ENCODE results near the gene SPRY1. TPM values are rescaled to one million over a fixed set of nuclear protein-coding genes. Genes with fewer than 3 reads are reported as not detected.

Gene SPRY1
- total RNA-seq, 1 experiment from 2014 or later, result not detected

DNA sequence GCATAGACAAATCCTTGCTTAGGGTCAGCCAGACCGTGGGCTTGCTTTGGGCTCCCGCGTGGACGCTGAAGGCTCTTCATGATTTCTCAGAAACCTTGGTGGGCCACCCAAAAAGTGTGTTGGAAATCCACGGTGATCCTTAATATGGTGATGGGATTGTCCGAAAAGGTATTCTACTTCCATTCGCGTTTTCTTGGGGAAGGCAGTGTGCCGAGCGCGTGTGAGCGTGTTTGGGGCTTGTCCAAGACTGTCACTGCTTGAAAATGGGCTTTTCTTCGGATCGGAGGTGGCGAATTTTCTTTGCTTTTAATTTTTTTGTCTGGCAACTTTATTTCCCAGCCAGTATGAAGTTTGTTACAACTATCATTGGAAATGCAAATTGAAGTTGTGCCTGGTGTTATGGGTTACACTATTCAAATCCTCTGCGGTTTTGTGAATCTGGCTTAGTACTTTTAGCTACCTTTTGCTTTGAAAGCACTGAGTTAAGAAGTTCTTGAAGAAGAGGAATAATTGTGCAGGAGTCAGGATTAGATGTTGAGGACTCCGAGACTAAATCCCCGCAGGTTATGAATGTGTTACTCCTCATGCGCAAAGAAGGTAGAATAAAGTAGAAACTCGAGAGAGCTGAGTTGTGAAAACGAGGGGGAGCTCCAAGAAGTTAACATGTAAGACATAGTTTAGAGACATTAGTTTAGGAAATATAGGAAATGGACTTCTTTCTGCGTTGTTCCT, 3.2 kb downstream of the SPRY1 start:
- Histone ChIP-seq H3K4me3 (ENCODE audit: low read length) (no peak overlapping the region), H2AFZ (ENCODE audit: low read length) (no peak overlapping the region), H3K36me3 (ENCODE audit: insufficient read depth, low read length) (no peaks in the 10 kb centered on the region), H3K4me2 (ENCODE audit: low read depth, low read length, poor library complexity, severe bottlenecking) (no peak overlapping the region), H3K9me3 (ENCODE audit: low read length) (no peaks in the 10 kb centered on the region), H3K4me1 (ENCODE audit: low read length) (peaks cover 3% of the 10 kb centered on the region; the same call in 1 of the 2 replicates), H3K9me2 (replicated peaks; ENCODE audit: insufficient read depth, low read length) (no peaks in the 10 kb centered on the region), H3K27ac (ENCODE audit: low read length) (no peak overlapping the region), H3K9ac (ENCODE audit: low read length) (no peak overlapping the region), H3K27me3 (ENCODE audit: low read length) (no peaks in the 10 kb centered on the region), H4K20me1 (ENCODE audit: insufficient read depth, low read depth, low read length) (no peaks in the 10 kb centered on the region), H3K79me2 (ENCODE audit: low read length) (no peaks in the 10 kb centered on the region)
- DNase-seq, result no peak

DNA sequence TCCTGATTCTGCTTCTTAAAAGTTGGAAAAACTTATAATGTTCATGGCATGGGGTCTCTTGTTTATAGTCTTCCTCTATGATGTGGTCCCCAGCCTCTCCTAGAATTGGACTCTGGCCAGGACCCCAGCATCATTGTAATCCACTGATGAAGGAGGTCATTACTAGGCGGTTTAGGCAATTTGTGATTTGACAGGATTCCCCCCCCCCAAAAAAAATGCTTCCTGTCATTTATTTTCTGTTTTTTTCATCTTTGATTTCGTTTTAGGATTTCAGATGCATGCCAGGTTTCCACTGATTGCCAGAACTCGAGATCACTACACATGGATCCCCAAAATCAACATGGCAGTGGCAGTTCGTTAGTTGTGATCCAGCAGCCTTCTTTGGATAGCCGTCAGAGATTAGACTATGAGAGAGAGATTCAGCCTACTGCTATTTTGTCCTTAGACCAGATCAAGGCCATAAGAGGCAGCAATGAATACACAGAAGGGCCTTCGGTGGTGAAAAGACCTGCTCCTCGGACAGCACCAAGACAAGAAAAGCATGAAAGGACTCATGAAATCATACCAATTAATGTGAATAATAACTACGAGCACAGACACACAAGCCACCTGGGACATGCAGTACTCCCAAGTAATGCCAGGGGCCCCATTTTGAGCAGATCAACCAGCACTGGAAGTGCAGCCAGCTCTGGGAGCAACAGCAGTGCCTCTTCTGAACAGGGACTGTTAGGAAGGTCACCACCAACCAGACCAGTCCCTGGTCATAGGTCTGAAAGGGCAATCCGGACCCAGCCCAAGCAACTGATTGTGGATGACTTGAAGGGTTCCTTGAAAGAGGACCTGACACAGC, 4.9 kb downstream of the SPRY1 start:
- Histone ChIP-seq H3K9me3 (ENCODE audit: low read length) (no peaks in the 10 kb centered on the region), H2AFZ (ENCODE audit: low read length) (no peak overlapping the region), H3K27ac (ENCODE audit: low read length) (no peak overlapping the region), H3K4me2 (ENCODE audit: low read depth, low read length, poor library complexity, severe bottlenecking) (no peak overlapping the region), H3K4me3 (ENCODE audit: low read length) (no peak overlapping the region), H3K36me3 (ENCODE audit: insufficient read depth, low read length) (no peaks in the 10 kb centered on the region), H3K9ac (ENCODE audit: low read length) (no peak overlapping the region), H3K4me1 (ENCODE audit: low read length) (peaks cover 3% of the 10 kb centered on the region; the same call in 1 of the 2 replicates), H3K79me2 (ENCODE audit: low read length) (no peaks in the 10 kb centered on the region), H3K9me2 (replicated peaks; ENCODE audit: insufficient read depth, low read length) (no peaks in the 10 kb centered on the region), H4K20me1 (ENCODE audit: insufficient read depth, low read depth, low read length) (no peaks in the 10 kb centered on the region), H3K27me3 (ENCODE audit: low read length) (no peaks in the 10 kb centered on the region)
- no peak for DNase-seq

DNA sequence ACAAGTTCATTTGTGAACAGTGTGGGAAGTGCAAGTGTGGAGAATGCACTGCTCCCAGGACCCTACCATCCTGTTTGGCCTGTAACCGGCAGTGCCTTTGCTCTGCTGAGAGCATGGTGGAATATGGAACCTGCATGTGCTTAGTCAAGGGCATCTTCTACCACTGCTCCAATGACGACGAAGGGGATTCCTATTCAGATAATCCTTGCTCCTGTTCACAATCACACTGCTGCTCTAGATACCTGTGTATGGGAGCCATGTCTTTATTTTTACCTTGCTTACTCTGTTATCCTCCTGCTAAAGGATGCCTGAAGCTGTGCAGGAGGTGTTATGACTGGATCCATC, 5.5 kb downstream of the SPRY1 start:
- Histone ChIP-seq H2AFZ (ENCODE audit: low read length) (no peak overlapping the region), H3K36me3 (ENCODE audit: insufficient read depth, low read length) (no peaks in the 10 kb centered on the region), H3K9me3 (ENCODE audit: low read length) (no peaks in the 10 kb centered on the region), H3K4me1 (ENCODE audit: low read length) (peaks cover 3% of the 10 kb centered on the region; the same call in 1 of the 2 replicates), H3K9ac (ENCODE audit: low read length) (no peak overlapping the region), H3K4me2 (ENCODE audit: low read depth, low read length, poor library complexity, severe bottlenecking) (no peak overlapping the region), H3K27me3 (ENCODE audit: low read length) (no peaks in the 10 kb centered on the region), H3K9me2 (replicated peaks; ENCODE audit: insufficient read depth, low read length) (no peaks in the 10 kb centered on the region), H3K27ac (ENCODE audit: low read length) (no peak overlapping the region), H3K79me2 (ENCODE audit: low read length) (no peaks in the 10 kb centered on the region), H3K4me3 (ENCODE audit: low read length) (no peak overlapping the region), H4K20me1 (ENCODE audit: insufficient read depth, low read depth, low read length) (no peaks in the 10 kb centered on the region)
- DNase-seq, result no peak

DNA sequence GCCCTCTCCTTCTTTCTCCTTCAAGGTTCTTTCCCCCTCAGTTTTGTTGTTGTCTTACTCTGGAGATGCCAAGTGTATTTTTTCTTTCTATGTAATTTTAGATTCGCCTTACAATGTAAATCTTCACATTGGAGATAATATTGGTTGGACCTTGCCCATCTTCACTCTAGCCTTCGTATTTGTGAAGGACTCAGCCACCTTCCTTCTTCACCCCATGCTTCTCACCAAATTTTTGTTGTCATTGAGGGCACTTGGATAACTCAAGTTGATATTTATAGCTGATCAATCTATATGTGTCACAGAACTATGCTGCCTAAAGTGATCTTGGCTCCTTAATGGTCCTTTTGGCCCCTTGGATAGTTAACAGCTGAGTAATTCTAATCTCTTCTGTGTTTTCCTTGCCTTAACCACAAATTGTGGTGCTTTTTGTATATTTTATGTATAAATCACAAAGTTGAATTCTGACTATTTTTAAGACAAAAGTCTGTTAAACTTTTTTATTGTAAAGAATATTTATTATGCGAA, 6.5 kb downstream of the SPRY1 start:
- Histone ChIP-seq H3K9me3 (ENCODE audit: low read length) (no peaks in the 10 kb centered on the region), H3K4me3 (ENCODE audit: low read length) (no peak overlapping the region), H3K36me3 (ENCODE audit: insufficient read depth, low read length) (no peaks in the 10 kb centered on the region), H3K79me2 (ENCODE audit: low read length) (no peaks in the 10 kb centered on the region), H3K27me3 (ENCODE audit: low read length) (no peaks in the 10 kb centered on the region), H4K20me1 (ENCODE audit: insufficient read depth, low read depth, low read length) (no peaks in the 10 kb centered on the region), H3K4me1 (ENCODE audit: low read length) (peaks cover 3% of the 10 kb centered on the region; the same call in 1 of the 2 replicates), H3K9me2 (replicated peaks; ENCODE audit: insufficient read depth, low read length) (no peaks in the 10 kb centered on the region), H2AFZ (ENCODE audit: low read length) (no peak overlapping the region), H3K27ac (ENCODE audit: low read length) (no peak overlapping the region), H3K9ac (ENCODE audit: low read length) (no peak overlapping the region), H3K4me2 (ENCODE audit: low read depth, low read length, poor library complexity, severe bottlenecking) (no peak overlapping the region)
- no peak for DNase-seq

DNA sequence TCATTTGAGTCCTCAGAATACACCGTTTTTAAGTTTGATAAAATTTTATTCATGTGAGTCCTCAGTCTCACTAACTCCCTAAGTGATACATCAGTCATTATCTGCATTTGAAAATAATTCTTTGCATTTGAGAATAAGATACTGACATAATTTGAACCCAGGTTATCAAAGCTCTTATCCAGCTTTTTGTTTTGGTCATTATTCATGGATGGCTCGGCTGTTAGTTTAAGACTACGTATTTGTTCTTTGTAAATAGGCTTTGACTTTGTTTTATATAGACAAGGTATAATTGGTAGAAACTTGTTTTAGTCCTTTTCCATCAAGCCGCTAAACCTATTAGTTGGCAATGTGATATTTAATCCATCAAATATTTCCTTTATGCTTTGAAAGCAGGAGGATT, 7.9 kb downstream of the SPRY1 start:
- no peak overlapping the region for H3K27ac ChIP-seq (ENCODE audit: low read length)
- H3K27me3 ChIP-seq (ENCODE audit: low read length), result no peaks in the 10 kb centered on the region
- H4K20me1 ChIP-seq (ENCODE audit: insufficient read depth, low read depth, low read length), result no peaks in the 10 kb centered on the region
- H3K9ac ChIP-seq (ENCODE audit: low read length), result no peak overlapping the region
- no peaks in the 10 kb centered on the region for H3K9me3 ChIP-seq (ENCODE audit: low read length)
- H3K79me2 ChIP-seq (ENCODE audit: low read length), result no peaks in the 10 kb centered on the region
- no peaks in the 10 kb centered on the region for H3K4me1 ChIP-seq (ENCODE audit: low read length)
- DNase-seq, result no peak
- H3K36me3 ChIP-seq (ENCODE audit: insufficient read depth, low read length), result no peaks in the 10 kb centered on the region
- H2AFZ ChIP-seq (ENCODE audit: low read length), result no peak overlapping the region
- no peaks in the 10 kb centered on the region for H3K9me2 ChIP-seq (replicated peaks; ENCODE audit: insufficient read depth, low read length)
- H3K4me3 ChIP-seq (ENCODE audit: low read length), result no peak overlapping the region
- H3K4me2 ChIP-seq (ENCODE audit: low read depth, low read length, poor library complexity, severe bottlenecking), result no peak overlapping the region

DNA sequence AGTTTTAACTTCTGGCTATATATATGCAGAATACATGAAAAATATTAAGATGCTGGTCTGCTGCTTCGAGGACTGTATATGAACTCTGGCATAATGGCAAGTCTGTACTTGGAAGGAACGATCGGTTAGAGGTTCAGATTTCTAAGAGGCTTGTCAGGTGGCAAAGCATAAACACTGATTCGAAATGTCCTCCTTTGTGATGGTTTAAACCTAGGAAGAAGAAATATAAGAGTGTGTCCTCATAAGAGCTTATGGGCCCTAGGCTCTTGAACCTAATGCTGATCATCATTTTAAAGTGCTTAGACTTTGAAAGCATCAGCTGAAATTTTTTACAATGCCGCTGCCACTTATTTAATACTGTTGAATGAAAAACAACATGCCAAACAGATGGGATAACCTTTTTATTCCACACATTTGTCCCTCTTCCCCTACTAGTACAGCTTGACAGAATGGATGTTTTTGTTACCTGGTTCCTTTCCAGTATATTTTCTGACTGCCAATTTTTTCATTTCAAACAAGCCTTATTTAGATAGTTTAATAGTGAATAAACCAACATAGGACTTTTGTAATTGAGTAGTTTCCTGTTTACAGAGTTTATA, 8.8 kb downstream of the SPRY1 start:
- H3K9me2 ChIP-seq (replicated peaks; ENCODE audit: insufficient read depth, low read length), result no peaks in the 10 kb centered on the region
- H3K4me3 ChIP-seq (ENCODE audit: low read length), result no peak overlapping the region
- H3K9me3 ChIP-seq (ENCODE audit: low read length), result no peaks in the 10 kb centered on the region
- no peaks in the 10 kb centered on the region for H3K79me2 ChIP-seq (ENCODE audit: low read length)
- no peaks in the 10 kb centered on the region for H4K20me1 ChIP-seq (ENCODE audit: insufficient read depth, low read depth, low read length)
- H2AFZ ChIP-seq (ENCODE audit: low read length), result no peak overlapping the region
- DNase-seq, result no peak
- H3K4me2 ChIP-seq (ENCODE audit: low read depth, low read length, poor library complexity, severe bottlenecking), result no peak overlapping the region
- no peak overlapping the region for H3K9ac ChIP-seq (ENCODE audit: low read length)
- no peaks in the 10 kb centered on the region for H3K27me3 ChIP-seq (ENCODE audit: low read length)
- H3K4me1 ChIP-seq (ENCODE audit: low read length), result no peaks in the 10 kb centered on the region
- no peak overlapping the region for H3K27ac ChIP-seq (ENCODE audit: low read length)
- no peaks in the 10 kb centered on the region for H3K36me3 ChIP-seq (ENCODE audit: insufficient read depth, low read length)

DNA sequence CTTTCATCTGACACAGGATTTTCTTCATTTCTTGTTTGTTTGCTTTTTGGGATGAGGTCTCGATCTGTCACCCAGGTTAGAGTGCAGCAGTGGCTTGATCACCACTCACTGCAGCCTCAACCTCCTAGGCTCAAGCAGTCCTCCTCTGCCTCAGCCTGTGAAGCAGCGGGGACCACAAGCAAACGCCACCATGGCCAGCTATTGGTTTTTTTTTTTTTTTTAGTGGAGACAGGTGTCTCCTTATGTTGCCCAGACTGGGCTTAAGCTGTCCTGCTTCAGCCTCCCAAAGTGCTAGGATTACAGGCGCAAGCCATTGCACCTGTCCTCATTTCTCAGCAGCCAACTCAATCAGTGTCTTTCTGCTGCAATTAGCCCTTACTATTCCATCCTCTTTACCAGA, 10.3 kb downstream of the SPRY1 start:
- DNase-seq, result no peak
- no peaks in the 10 kb centered on the region for H4K20me1 ChIP-seq (ENCODE audit: insufficient read depth, low read depth, low read length)
- no peaks in the 10 kb centered on the region for H3K36me3 ChIP-seq (ENCODE audit: insufficient read depth, low read length)
- no peaks in the 10 kb centered on the region for H3K27me3 ChIP-seq (ENCODE audit: low read length)
- no peaks in the 10 kb centered on the region for H3K9me3 ChIP-seq (ENCODE audit: low read length)
- no peaks in the 10 kb centered on the region for H3K79me2 ChIP-seq (ENCODE audit: low read length)
- H3K27ac ChIP-seq (ENCODE audit: low read length), result no peak overlapping the region
- H3K9ac ChIP-seq (ENCODE audit: low read length), result no peak overlapping the region
- no peaks in the 10 kb centered on the region for H3K9me2 ChIP-seq (replicated peaks; ENCODE audit: insufficient read depth, low read length)
- no peaks in the 10 kb centered on the region for H3K4me1 ChIP-seq (ENCODE audit: low read length)
- H3K4me3 ChIP-seq (ENCODE audit: low read length), result no peak overlapping the region
- no peak overlapping the region for H3K4me2 ChIP-seq (ENCODE audit: low read depth, low read length, poor library complexity, severe bottlenecking)
- no peak overlapping the region for H2AFZ ChIP-seq (ENCODE audit: low read length)

DNA sequence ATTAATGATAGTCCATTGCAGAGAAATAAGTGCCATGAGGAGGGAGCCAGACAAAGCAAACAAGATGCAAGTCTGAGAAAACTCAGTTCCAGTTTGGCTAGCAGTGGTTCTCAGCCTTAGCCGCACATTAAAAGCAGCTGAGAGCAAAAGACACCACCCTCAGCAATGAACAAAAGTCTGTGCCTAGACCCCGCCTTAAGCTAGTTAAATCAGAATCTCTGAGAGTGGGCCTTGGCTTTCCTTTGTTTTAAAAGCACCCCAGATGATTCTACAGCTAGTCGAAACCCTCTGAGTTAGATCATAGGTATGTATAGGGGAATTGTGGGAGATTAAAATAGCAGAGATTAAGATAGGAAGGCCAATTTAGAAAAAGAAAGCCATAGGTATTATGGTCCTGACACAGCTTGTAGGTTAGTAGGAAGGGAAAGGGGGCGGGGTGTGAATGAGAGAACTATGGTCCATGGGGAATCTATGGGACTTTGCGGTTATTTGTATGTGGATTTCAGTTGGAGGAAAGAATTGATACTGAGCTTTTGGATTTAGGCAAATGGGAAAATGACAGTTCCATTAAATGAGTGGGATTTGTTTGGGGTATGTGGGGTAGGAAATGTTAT, 12.0 kb downstream of the SPRY1 start:
- Histone ChIP-seq H3K9ac (ENCODE audit: low read length) (no peak overlapping the region), H3K9me3 (ENCODE audit: low read length) (no peaks in the 10 kb centered on the region), H2AFZ (ENCODE audit: low read length) (no peak overlapping the region), H3K27me3 (ENCODE audit: low read length) (no peaks in the 10 kb centered on the region), H3K36me3 (ENCODE audit: insufficient read depth, low read length) (no peaks in the 10 kb centered on the region), H3K27ac (ENCODE audit: low read length) (no peak overlapping the region), H4K20me1 (ENCODE audit: insufficient read depth, low read depth, low read length) (no peaks in the 10 kb centered on the region), H3K79me2 (ENCODE audit: low read length) (no peaks in the 10 kb centered on the region), H3K4me2 (ENCODE audit: low read depth, low read length, poor library complexity, severe bottlenecking) (no peak overlapping the region), H3K4me3 (ENCODE audit: low read length) (no peak overlapping the region), H3K9me2 (replicated peaks; ENCODE audit: insufficient read depth, low read length) (no peaks in the 10 kb centered on the region), H3K4me1 (ENCODE audit: low read length) (no peaks in the 10 kb centered on the region)
- DNase-seq, result peak; percentile 16

Measured in Karpas-422 (cell line).